NK-92 treated with Interleukin-12 subunit alpha and Interleukin-12 subunit beta, amount 100 ng/mL, for 24 hours (cell line): ENCODE results near the gene TTC7B.

Source experiments
- DNase-seq: peaks from one replicate; lab custom pipeline; 2025; lab: John Stamatoyannopoulos, UW

The TTC7B gene

GRCh38 chr14:90487462-90487861, 328.8 kb downstream of the TTC7B start:
- DNase-seq, result no peak

GRCh38 chr14:90487031-90487430, 329.2 kb downstream of the TTC7B start:
- no peak for DNase-seq

- DNase-seq, result no peak
Observed at GRCh38 chr14:90484291-90484690, 331.9 kb downstream of the TTC7B start.

- no peak for DNase-seq
Observed at GRCh38 chr14:90483571-90483974, 332.7 kb downstream of the TTC7B start.

GRCh38 chr14:90483117-90483516, 333.1 kb downstream of the TTC7B start:
- DNase-seq, result no peak

- DNase-seq, result no peak
Observed at GRCh38 chr14:90475298-90475697, 340.9 kb downstream of the TTC7B start.
